Epithelial cell of esophagus (primary cell): ENCODE data around the gene MAP6.

Source experiments
- DNase-seq: peaks from one replicate; pipeline ENCODE4 v3.0.0; 2010; ENCODE audit warnings: low read depth
- H3K4me3 ChIP-seq: 2 replicates; pipeline ENCODE4 v1.5.1; 2011; ENCODE audit warnings: mild to moderate bottlenecking, low read length, control low read depth
- TF ChIP-seq, protein P1 (sequence below): IDR thresholded peaks from 2 replicates; pipeline ENCODE4 v1.5.1; 2011; ENCODE audit warnings: low read depth, mild to moderate bottlenecking, low read length, control low read depth, inconsistent platforms; ENCODE audit not compliant: insufficient read depth; ENCODE audit errors: missing control alignments

Gene MAP6

GRCh38 chr11:75562048-75562835, 106.6 kb downstream of the MAP6 start, which contains the start of gene SERPINH1:
SERPINH1 (plus strand) TSS chr11:75562253; CDS start chr11:75566350, 4,097 bp downstream.
- TF ChIP-seq, protein P1, sequence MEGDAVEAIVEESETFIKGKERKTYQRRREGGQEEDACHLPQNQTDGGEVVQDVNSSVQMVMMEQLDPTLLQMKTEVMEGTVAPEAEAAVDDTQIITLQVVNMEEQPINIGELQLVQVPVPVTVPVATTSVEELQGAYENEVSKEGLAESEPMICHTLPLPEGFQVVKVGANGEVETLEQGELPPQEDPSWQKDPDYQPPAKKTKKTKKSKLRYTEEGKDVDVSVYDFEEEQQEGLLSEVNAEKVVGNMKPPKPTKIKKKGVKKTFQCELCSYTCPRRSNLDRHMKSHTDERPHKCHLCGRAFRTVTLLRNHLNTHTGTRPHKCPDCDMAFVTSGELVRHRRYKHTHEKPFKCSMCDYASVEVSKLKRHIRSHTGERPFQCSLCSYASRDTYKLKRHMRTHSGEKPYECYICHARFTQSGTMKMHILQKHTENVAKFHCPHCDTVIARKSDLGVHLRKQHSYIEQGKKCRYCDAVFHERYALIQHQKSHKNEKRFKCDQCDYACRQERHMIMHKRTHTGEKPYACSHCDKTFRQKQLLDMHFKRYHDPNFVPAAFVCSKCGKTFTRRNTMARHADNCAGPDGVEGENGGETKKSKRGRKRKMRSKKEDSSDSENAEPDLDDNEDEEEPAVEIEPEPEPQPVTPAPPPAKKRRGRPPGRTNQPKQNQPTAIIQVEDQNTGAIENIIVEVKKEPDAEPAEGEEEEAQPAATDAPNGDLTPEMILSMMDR: no peak
- peak within 1 kb of the TSS; percentile 79 for H3K4me3 ChIP-seq
- peak; percentile 82 for DNase-seq

DNA sequence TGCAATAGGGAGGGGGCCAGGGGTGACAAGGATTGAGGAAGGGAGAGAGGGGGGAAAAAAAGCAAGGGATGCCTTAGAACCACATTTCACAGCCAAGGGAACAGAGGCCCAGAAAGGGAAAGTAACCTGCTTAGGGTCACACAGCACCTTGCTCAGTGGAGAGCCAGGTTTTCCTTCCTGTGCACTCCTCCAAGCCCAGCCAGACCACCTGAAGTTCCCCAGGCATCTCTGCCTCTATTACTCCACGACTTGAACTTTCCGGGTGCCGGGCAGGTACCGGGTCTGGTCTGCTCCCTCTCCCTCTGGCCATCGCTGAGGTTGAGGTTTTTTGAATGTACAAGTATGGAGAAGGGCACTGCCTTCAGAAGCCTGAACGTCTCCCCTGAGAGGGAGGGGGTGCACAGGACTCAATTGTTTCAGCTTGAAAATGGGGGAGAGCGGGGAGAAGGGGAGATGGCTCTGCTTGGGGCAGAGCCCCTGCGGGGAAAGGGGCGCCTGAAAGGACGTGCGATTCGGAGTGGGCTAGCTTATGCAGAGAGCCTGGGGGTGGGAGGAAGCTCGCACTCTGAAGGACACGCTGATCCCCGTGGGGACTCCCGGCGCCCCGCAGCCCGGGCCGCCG, 107.3 kb downstream of the MAP6 start:
- no peak for DNase-seq
- peak overlapping the region; percentile 79 for H3K4me3 ChIP-seq
- TF ChIP-seq, protein P1: no peak

DNA sequence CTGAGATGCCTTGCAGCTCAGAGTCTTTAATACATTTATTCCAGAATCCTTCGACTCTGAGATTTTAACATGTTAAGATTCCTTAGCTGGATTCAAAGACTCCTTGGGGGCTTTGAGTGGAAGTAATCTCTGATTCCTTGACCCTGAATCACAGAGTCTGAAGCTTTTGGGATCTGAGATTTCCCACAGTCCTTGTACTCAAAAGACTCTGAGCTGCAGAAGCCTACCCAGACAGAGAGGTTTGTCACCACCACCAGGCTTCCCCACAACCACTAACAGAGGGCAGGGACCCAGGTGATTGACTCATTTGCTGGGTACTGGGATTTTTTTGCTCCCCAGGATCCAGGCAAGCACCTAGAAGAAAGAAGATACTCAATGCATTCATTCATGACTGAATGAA, 108.2 kb downstream of the MAP6 start:
- H3K4me3 ChIP-seq: no peak overlapping the region
- TF ChIP-seq, protein P1: no peak
- no peak for DNase-seq

- no peak overlapping the region for H3K4me3 ChIP-seq
- no peak for DNase-seq
- TF ChIP-seq, protein P1: no peak
Measured at GRCh38 chr11:75558939-75559843, 109.6 kb downstream of the MAP6 start.

DNA sequence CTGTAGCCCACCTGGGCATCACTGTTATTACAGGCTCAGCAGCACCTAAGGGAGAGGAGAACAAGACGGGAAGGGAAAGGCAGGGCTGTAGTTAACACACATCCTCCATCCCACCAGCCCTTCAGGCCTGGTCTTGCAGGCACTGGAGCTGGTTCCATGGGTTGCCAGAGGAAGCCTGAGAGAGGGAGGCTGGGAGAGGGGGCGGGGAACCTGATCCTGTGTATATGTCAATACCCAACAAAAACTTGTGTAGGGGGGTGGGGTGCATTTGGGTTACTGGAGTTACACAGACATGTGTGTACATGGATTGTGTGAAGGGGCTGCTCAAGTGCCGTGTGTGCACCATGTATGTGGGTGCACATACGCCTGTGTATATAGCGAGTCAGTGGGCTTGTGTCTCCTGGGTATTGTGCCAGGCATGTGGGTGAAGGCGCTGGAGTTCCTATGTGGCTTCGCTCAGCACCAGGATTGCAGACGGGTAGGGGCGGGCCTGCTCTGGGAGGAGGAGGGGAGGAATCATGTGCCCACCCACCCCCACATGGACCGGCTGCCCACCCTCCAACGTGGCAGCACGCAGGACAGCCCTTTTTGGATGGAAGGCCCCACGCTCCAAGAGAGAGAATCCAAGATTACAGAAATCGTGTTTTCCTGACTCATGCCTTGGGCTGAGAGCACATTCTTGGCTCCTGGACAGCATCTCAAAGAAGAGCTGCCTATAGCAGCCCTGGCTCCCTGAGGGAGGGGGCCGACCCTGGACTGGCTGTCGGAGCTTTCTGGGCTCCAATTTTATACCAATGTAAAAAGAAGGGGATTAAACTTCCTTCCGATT, 111.0 kb downstream of the MAP6 start:
- DNase-seq: peak; percentile 57
- TF ChIP-seq, protein P1: no peak
- no peak overlapping the region for H3K4me3 ChIP-seq

DNA sequence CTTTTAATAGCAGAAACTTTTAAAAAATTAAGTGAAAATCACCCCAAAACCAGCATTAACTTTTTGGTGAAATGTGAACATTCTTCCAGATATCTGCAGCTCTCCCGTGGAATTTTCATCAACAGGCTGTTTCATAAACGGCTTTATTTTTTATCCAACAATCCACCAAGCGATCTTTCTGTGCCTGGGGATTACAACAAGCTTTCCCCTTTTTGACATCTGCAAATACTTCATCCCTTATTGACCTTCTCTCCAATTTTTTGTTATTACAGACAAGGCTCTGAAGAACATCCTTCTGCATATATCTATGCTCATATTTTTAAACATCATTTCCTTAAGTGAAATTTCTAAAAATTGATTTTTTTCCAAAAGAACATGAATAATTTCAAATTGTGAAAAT, 112.6 kb downstream of the MAP6 start:
- H3K4me3 ChIP-seq: no peak overlapping the region
- TF ChIP-seq, protein P1: no peak
- DNase-seq: no peak
